Activated CD8-positive, alpha-beta T cell treated with anti-CD3 and anti-CD28 coated beads for 36 hours (primary cell): ENCODE results near the gene MAPK12. TPM values are rescaled to one million over a fixed set of nuclear protein-coding genes. Genes with fewer than 3 reads are reported as not detected.

Experiments
- ATAC-seq: fragments of 200-7000 bp; cut with Tn5 transposase; one replicate; pipeline ENCODE4 v1.10.0; 2021; ENCODE audit warnings: mild to moderate bottlenecking, moderate library complexity
- CTCF ChIA-PET: fragments of 350-600 bp; sonication (Branson Sonifier 250); formaldehyde crosslinking; loops from one replicate; lab custom pipeline; 2021; ENCODE audit warnings: antibody characterized with exemption; lab: Charles Lee
- POLR2A ChIA-PET: fragments of 350-600 bp; sonication (Branson Sonifier 250); formaldehyde crosslinking; loops from one replicate; lab custom pipeline; 2021; ENCODE audit warnings: antibody characterized with exemption; lab: Charles Lee
- DNase-seq: peaks from one replicate; pipeline ENCODE4 v3.0.0-alpha.2; 2020
- H3K27ac Mint-ChIP-seq: one replicate; pipeline ENCODE4 v1.8.0; 2021; ENCODE audit warnings: mild to moderate bottlenecking, mixed read lengths
- H3K27me3 Mint-ChIP-seq: one replicate; pipeline ENCODE4 v1.8.0; 2021; ENCODE audit warnings: mixed read lengths
- H3K36me3 Mint-ChIP-seq: one replicate; pipeline ENCODE4 v1.8.0; 2021; ENCODE audit warnings: low read depth, mixed read lengths
- H3K4me1 Mint-ChIP-seq: one replicate; pipeline ENCODE4 v1.8.0; 2021; ENCODE audit warnings: low read depth, mixed read lengths
- H3K4me3 Mint-ChIP-seq: one replicate; pipeline ENCODE4 v1.8.0; 2021; ENCODE audit warnings: mild to moderate bottlenecking, moderate library complexity, mixed read lengths
- H3K9me3 Mint-ChIP-seq: one replicate; pipeline ENCODE4 v1.8.0; 2021; ENCODE audit warnings: mixed read lengths
- CTCF ChIP-seq: fragments of 200-600 bp; IDR thresholded peaks from one replicate; pipeline ENCODE4 v1.8.0; 2022; ENCODE audit warnings: antibody characterized with exemption, mild to moderate bottlenecking
- intact Hi-C: fragments of 100-400 bp; cut with micrococcal nuclease; formaldehyde crosslinking; loops from one replicate; pipeline ENCODE4 v1.10.0; 2022
- total RNA-seq, 2 experiments: library from RNA; stranded (reverse); gene quantifications; one replicate each; pipeline ENCODE4 v1.2.3, GENCODE V29; 2021

The MAPK12 gene
- total RNA-seq, 2 experiments from 2014 or later: 7.9 to 9.2 TPM

GRCh38 chr22:50296658-50297490, 35.4 kb upstream of the MAPK12 start:
- Mint-ChIP-seq H3K4me3 (no peak overlapping the region), H3K27me3 (peaks cover 6% of the 10 kb centered on the region), H3K9me3 (no peaks in the 10 kb centered on the region), H3K36me3 (no peaks in the 10 kb centered on the region), H3K27ac (no peak overlapping the region), H3K4me1 (peaks cover 10% of the 10 kb centered on the region)
- ChIA-PET CTCF (interaction anchor here (0.8 kb wide), 1 partner anchor 10 kb away, joined by 3 read pairs; the partner anchor contains the start of gene PLXNB2), POLR2A (interaction anchor here (1.0 to 1.2 kb wide), 3 partner anchors 9 to 53 kb away, joined by 3 to 4 read pairs (median 3); partner anchors contain the start of gene TUBGCP6)
- TF ChIP-seq CTCF: no peak
- ATAC-seq (no peak), DNase-seq (no peak)
- intact Hi-C loops: no loop called here

GRCh38 chr22:50294319-50294656, 32.8 kb upstream of the MAPK12 start:
- POLR2A ChIA-PET: interaction anchor here (0.7 to 1.4 kb wide), 4 partner anchors 12 to 71 kb away, joined by 3 to 8 read pairs (median 3); partner anchors contain the start of gene PLXNB2

GRCh38 chr22:50293441-50294318, 32.2 kb upstream of the MAPK12 start:
- Mint-ChIP-seq H3K27ac (peak overlapping the region; percentile 42), H3K4me1 (peaks cover 10% of the 10 kb centered on the region), H3K36me3 (no peaks in the 10 kb centered on the region), H3K9me3 (no peaks in the 10 kb centered on the region), H3K4me3 (peak overlapping the region; percentile 74), H3K27me3 (peaks cover 9% of the 10 kb centered on the region)
- TF ChIP-seq CTCF: no peak
- POLR2A ChIA-PET: interaction anchor here (0.6 to 1.4 kb wide), 4 partner anchors 13 to 43 kb away, joined by 3 to 8 read pairs (median 3); partner anchors contain the start of gene PLXNB2
- peak; percentile 53 for DNase-seq
- CTCF ChIA-PET: interaction anchor here (1.0 to 2.7 kb wide), 10 partner anchors 9 to 87 kb away, joined by 3 to 19 read pairs (median 3); partner anchors contain the start of genes DENND6B and HDAC10
- intact Hi-C loops: no loop called here
- peak; percentile 62 for ATAC-seq

More at GRCh38 chr22:50294319-50294656, 32.8 kb upstream of the MAPK12 start:
- H3K27ac Mint-ChIP-seq: peak overlapping the region; percentile 42
- CTCF ChIA-PET: interaction anchor here (1.0 to 2.7 kb wide), 10 partner anchors 8 to 87 kb away, joined by 3 to 19 read pairs (median 3); partner anchors contain the start of genes DENND6B and HDAC10
- peaks cover 10% of the 10 kb centered on the region for H3K4me1 Mint-ChIP-seq
- ATAC-seq: no peak
- no peak for DNase-seq
- no peaks in the 10 kb centered on the region for H3K9me3 Mint-ChIP-seq
- H3K27me3 Mint-ChIP-seq: peaks cover 11% of the 10 kb centered on the region
- no peaks in the 10 kb centered on the region for H3K36me3 Mint-ChIP-seq
- no peak for TF ChIP-seq CTCF
- H3K4me3 Mint-ChIP-seq: peak overlapping the region; percentile 74
- intact Hi-C loops: no loop called here

GRCh38 chr22:50292643-50293440, 31.4 kb upstream of the MAPK12 start:
- peak; percentile 54 for ATAC-seq
- POLR2A ChIA-PET: interaction anchor here (0.6 to 1.2 kb wide), 2 partner anchors 21 to 30 kb away, joined by 3 to 8 read pairs; no protein-coding TSS in a partner anchor

More at GRCh38 chr22:50292643-50293440, 31.4 kb upstream of the MAPK12 start:
- CTCF ChIA-PET: interaction anchor here (1.1 to 2.7 kb wide), 6 partner anchors 11 to 86 kb away, joined by 3 to 19 read pairs (median 4); partner anchors contain the start of genes DENND6B and HDAC10
- H3K4me3 Mint-ChIP-seq: peak overlapping the region; percentile 74
- H3K27me3 Mint-ChIP-seq: peaks cover 7% of the 10 kb centered on the region
- TF ChIP-seq CTCF: no peak
- intact Hi-C loops: no loop called here
- no peaks in the 10 kb centered on the region for H3K9me3 Mint-ChIP-seq
- peaks cover 10% of the 10 kb centered on the region for H3K4me1 Mint-ChIP-seq
- peak overlapping the region; percentile 2 for H3K27ac Mint-ChIP-seq
- peak; percentile 56 for DNase-seq
- no peaks in the 10 kb centered on the region for H3K36me3 Mint-ChIP-seq
